Thyroid gland (tissue), 4 donors: ENCODE results near the gene CS.

ENCODE experiments used
- CTCF ChIP-seq, 6 experiments: fragments of 200-600 bp in 3 of 6; fragments of 450-650 bp in 3 of 6; sonication (generic) in 3 of 6; IDR thresholded peaks; one replicate each; pipeline ENCODE4 v1.5.1; 2016 to 2019; ENCODE audit warnings: antibody characterized with exemption in 6 of 6, mild to moderate bottlenecking in 2 of 6, inconsistent platforms in 1 of 6, moderate library complexity in 1 of 6
- POLR2A ChIP-seq, 2 donors: fragments of 450-650 bp; IDR thresholded peaks; one replicate each; pipeline ENCODE4 v1.6.1; 2017; ENCODE audit warnings: antibody characterized with exemption in 2 of 2, mild to moderate bottlenecking in 2 of 2, moderate library complexity in 1 of 2

- TF ChIP-seq POLR2A (IDR thresholded peaks at IDR 0.05) (no peak), CTCF (IDR thresholded peaks at IDR 0.05) (no peak)
Observed at GRCh38 chr12:56248711-56249110, 51.4 kb downstream of the CS start.
